ENCODE data around the gene RASGRF2.

- TF ChIP-seq PBX2 (CRISPR knock-in tag; IDR thresholded peaks at IDR 0.05; ENCODE audit: low read depth) (no peak), PBX2 (tag; conservative IDR thresholded peaks at IDR 0.05; ENCODE audit: low read depth) (no peak), PHF8 (IDR thresholded peaks at IDR 0.05; ENCODE audit: borderline replicate concordance, low read length) (no peak), POLR2A (conservative IDR thresholded peaks at IDR 0.05) (no peak), SAP30 (IDR thresholded peaks at IDR 0.05; ENCODE audit: borderline replicate concordance, insufficient read depth, low read depth, low read length, poor library complexity, severe bottlenecking) (no peak), FOXK1 (CRISPR knock-in tag; IDR thresholded peaks at IDR 0.05; ENCODE audit: borderline replicate concordance) (no peak), TEAD4 (IDR thresholded peaks at IDR 0.05; ENCODE audit: low read length) (no peak), TEAD4 (CRISPR knock-in tag; IDR thresholded peaks at IDR 0.05; ENCODE audit: borderline replicate concordance) (no peak), SMAD3 (CRISPR knock-in tag; conservative IDR thresholded peaks at IDR 0.05) (no peak)
Measured at GRCh38 chr5:81006947-81007636, 46.9 kb downstream of the RASGRF2 start.

Data from K562 (cell line).